Fibroblast of mammary gland (primary cell): ENCODE measurements around the gene SLC25A42.

Experiments used
- DNase-seq: peaks from one replicate; pipeline ENCODE4 v3.0.0-alpha.2; 2010; ENCODE audit warnings: low read depth
- H3K4me3 ChIP-seq: 2 replicates; pipeline ENCODE4 v1.5.1; 2011; ENCODE audit warnings: low read depth, mild to moderate bottlenecking, low read length, moderate library complexity; ENCODE audit not compliant: control insufficient read depth
- CTCF ChIP-seq: conservative IDR thresholded peaks from 2 replicates; pipeline ENCODE4 v1.5.1; 2011; ENCODE audit warnings: low read depth, low read length, inconsistent platforms; ENCODE audit not compliant: control insufficient read depth, insufficient read depth

SLC25A42 gene

GRCh38 chr19:19068659-19069654 is 5.2 kb downstream of the SLC25A42 start:
- no peak for DNase-seq
- H3K4me3 ChIP-seq = no peak overlapping the region
- no peak for TF ChIP-seq CTCF

- no peak overlapping the region for H3K4me3 ChIP-seq
- no peak for TF ChIP-seq CTCF
- no peak for DNase-seq
Measured at GRCh38 chr19:19071897-19072296, 8.1 kb downstream of the SLC25A42 start.

GRCh38 chr19:19074196-19074882 is 10.5 kb downstream of the SLC25A42 start:
- no peak overlapping the region for H3K4me3 ChIP-seq
- no peak for TF ChIP-seq CTCF
- DNase-seq = no peak

GRCh38 chr19:19075126-19075525 is 11.3 kb downstream of the SLC25A42 start:
- H3K4me3 ChIP-seq = no peak overlapping the region
- TF ChIP-seq CTCF = no peak
- DNase-seq = no peak

- H3K4me3 ChIP-seq = no peak overlapping the region
- no peak for TF ChIP-seq CTCF
- DNase-seq = no peak
Measured at GRCh38 chr19:19076476-19076875, 12.7 kb downstream of the SLC25A42 start.

- H3K4me3 ChIP-seq = no peak overlapping the region
- no peak for TF ChIP-seq CTCF
- no peak for DNase-seq
Measured at GRCh38 chr19:19077103-19077502, 13.3 kb downstream of the SLC25A42 start.
